GM18861 (cell line): Measurements from ENCODE around the gene CDC34.

Source experiments
- ATAC-seq: cut with Tn5 transposase; IDR thresholded peaks from one replicate; pipeline ENCODE4 v1.9.1; 2021; ENCODE audit not compliant: unreplicated experiment

CDC34 gene

DNA sequence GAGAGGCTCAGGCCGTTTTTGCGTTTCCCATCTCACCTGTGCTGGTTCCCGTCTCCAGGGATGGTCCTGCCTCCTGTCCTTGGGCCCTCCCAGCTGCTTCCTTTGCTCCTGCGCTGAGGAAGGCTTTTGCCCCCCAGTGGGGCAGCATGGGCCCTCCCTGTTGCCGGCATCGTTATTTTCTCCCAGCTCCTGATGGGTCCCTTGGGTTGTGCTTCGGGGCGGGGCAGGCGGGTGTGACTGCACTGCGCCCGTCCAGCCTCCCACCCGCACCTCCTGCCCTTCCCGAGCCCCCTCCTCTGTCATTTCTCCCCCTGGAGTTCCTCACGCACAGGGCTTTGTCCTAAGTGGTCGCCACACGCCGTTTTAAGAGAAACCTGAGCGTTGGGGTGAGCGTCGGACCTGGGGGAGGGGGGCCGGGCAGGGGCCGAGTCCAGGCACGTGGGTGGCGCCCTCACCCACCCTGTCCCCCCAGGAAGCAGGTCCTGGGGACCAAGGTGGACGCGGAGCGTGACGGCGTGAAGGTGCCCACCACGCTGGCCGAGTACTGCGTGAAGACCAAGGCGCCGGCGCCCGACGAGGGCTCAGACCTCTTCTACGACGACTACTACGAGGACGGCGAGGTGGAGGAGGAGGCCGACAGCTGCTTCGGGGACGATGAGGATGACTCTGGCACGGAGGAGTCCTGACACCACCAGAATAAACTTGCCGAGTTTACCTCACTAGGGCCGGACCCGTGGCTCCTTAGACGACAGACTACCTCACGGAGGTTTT lies 9.5 kb downstream of the CDC34 start:
- no peak for ATAC-seq

DNA sequence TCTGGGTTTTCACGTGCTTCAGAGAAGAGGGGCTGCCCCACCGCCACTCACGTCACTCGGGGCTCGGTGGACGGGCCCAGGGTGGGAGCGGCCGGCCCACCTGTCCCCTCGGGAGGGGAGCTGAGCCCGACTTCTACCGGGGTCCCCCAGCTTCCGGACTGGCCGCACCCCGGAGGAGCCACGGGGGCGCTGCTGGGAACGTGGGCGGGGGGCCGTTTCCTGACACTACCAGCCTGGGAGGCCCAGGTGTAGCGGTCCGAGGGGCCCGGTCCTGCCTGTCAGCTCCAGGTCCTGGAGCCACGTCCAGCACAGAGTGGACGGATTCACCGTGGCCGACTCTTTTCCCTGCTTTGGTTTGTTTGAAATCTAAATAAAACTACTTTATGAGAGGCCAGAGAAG lies 10.1 kb downstream of the CDC34 start:
- ATAC-seq = no peak

- ATAC-seq = no peak
These were observed 10.8 kb downstream of the CDC34 start for GRCh38 chr19:542173-542866.

DNA sequence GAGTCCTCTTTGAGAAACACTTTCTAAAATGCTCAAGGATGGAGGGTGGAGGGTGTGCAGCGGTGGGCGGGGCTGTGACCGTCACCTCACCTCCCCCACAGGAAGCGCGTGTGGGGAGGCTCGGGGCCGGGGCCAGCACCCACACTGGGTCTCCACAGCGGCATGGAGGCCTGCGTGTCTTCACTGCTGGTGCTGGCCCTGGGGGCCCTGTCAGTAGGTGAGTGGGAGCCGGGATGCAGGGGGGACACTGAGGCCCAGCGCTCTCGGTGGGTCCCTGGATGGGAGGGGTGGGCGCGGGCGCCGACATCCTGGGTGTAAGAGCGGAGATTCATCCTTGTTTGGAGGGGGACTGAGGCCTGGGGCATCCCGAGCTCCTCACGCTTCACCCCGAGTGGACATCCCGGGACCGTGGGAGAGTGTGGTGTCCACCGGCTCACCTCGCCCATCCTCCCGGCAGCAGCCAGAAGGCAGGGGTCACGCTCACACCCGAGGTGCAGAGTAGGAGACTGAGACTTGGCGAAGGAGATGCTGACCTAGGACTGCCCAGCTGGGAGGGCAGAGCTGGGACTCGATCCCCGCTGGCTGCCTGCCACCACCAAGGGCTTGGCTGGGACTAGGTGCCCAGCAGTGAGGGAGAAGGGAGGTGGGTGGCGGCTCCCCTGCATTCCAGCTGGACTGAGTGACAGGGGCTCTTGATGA lies 12.5 kb downstream of the CDC34 start, which contains the start of gene GZMM:
TSS of gene GZMM (plus strand) at position 144 of the 699 bp plus-strand sequence. CDS start at position 163, 19 bp downstream.
- ATAC-seq = no peak

GRCh38 chr19:547117-547516 lies 15.6 kb downstream of the CDC34 start:
- ATAC-seq = no peak

DNA sequence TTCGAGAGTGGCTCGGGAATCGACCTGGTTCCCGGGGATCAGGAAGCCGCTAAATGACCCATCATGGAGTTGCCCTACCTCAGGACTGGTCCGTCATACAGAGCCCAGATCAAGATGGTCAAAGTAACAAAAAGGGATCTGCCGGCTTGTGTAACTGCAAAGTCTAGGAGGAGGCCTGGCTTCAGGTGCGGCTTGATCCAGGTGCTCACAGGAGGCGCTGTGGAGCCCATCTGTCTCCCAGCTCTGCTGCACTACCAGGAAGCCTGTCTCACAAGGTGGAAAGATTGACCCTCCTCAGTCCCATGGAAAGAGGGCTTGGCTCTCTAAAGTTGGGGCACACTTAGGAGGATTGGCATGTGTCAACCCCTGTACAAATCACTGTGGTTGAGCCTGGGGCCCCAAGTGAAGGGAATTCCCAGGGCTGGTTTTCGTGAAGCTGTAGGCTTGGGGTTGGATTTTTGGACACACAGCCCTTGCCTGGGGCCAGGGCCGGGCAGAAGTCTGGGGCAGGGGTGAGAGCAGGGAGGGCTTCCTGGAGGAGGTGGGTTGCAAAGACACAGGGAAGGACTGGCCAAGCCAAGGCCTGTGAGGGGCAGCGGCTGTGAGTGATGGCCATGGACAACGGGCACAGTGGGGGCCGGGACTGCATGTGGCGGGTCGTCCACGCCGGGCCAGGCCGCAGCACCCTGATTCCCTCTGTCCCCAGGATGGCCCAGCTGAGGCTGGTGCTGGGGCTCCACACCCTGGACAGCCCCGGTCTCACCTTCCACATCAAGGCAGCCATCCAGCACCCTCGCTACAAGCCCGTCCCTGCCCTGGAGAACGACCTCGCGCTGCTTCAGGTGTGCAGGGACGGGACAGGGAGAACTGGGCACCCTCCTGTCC lies 16.5 kb downstream of the CDC34 start:
- ATAC-seq = no peak

DNA sequence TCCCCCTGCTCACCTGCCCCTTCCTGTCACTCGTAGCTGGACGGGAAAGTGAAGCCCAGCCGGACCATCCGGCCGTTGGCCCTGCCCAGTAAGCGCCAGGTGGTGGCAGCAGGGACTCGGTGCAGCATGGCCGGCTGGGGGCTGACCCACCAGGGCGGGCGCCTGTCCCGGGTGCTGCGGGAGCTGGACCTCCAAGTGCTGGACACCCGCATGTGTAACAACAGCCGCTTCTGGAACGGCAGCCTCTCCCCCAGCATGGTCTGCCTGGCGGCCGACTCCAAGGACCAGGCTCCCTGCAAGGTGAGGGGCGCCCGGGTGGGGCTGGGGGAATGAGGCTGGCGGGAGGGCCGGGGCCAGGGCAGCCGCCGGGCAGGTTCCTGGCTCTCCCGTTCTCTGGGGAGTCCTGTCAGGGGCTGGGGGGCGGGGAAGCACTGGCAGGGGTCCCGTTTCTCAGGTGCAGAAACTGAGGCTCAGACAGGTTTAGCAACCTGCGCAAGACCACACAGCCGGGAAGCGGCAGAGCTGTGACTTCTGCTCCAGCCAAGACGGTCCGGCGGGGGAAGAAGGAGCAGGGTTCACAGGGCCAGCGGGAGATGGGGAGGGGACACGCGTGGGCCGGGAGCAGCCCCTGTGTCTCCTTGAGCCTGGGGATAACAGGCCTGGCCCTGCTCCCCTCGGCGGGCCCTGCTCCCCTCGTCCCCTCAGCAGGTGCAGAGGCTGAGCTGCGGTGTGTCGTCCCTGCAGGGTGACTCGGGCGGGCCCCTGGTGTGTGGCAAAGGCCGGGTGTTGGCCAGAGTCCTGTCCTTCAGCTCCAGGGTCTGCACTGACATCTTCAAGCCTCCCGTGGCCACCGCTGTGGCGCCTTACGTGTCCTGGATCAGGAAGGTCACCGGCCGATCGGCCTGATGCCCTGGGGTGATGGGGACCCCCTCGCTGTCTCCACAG lies 17.6 kb downstream of the CDC34 start:
- ATAC-seq = no peak

DNA sequence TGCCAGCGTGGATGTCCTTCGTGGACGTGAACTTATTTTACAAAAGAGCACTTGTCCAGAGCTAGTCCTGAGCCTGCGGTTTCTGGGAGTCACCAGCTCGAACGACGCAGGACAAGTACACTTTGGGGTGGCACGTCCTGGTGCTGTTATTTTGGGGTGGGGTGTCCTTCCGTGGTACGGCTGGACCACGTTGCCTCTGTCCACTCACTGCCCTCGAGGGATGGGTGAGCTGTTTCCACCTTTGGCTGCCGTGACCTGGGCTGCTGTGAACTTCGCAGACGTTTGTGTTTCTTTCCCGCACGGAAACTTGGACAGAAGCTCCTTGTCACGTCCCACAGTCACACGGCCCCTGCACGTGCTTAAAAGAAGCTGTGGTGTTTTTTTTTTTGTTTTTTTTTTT lies 23.3 kb downstream of the CDC34 start:
- ATAC-seq = no peak

DNA sequence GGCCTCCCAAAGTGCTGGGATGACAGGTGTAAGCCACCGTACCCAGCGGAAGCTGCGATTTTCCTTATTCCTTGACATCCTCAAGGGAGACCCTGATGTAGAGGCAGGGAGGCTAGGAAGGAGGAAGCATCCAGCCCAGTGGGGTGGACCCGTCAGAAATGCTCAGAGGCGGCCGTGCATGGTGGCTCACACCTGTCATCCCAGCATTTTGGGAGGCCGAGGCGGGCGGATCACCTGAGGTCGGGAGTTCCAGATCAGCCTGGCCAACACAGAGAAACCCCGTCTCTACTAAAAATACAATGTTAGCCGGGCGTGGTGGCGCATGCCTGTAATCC lies 23.9 kb downstream of the CDC34 start:
- no peak for ATAC-seq

- no peak for ATAC-seq
These were observed 25.2 kb downstream of the CDC34 start for GRCh38 chr19:556611-557382.

DNA sequence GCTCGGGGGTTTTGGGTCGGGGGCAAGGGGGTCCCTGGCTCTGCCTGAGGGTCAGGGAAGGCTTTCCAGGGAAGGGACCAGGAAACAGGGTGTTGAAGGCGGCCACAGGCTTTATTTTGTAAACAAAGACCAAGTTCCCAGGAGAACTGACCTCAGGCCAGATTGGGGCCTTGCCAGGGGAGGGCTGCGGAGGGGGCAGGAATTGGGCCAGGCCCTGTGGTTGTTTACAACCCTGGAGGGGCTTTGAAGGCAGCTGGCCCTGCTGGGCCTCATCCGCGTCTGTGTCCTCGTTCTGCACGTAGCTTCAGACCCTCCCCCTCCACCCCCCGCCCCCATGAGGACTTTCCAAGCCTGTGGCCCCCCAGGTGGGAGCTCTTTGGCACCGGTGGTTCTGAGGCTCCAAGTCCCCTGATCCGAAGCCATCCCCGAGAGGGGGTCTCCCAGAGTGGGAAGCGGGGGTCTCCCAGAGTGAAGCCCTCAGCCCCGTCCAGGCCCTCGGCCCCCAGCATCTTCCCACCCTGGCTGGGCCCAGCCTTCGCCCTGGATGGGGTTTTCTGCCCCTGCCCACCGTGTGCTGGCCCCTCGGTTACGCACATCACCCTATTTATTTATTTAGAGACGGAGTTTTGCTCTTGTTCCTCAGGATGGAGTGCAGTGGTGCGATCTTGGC lies 27.3 kb downstream of the CDC34 start:
- no peak for ATAC-seq

DNA sequence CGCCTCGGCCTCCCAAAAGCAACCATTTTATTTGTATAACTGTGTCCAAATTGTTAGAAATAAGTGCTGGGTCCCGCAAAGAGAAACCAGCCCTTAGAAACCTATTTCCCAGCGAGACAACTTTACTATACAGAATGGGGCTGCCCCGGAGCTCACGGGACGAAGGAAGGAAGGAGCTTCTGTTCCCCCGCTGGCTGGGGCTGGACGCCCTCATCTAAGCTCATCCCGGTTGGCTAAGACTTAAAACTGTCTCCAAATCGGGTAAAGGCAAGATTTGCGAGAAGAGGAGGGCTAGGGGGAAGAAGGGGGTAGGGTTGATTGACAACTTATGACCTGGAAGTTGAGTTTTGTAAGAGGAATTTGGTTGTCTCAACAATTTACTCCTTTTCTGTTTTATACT lies 28.6 kb downstream of the CDC34 start:
- ATAC-seq = no peak

GRCh38 chr19:566403-566802 lies 34.8 kb downstream of the CDC34 start:
- no peak for ATAC-seq

GRCh38 chr19:566844-567243 lies 35.3 kb downstream of the CDC34 start:
- no peak for ATAC-seq

DNA sequence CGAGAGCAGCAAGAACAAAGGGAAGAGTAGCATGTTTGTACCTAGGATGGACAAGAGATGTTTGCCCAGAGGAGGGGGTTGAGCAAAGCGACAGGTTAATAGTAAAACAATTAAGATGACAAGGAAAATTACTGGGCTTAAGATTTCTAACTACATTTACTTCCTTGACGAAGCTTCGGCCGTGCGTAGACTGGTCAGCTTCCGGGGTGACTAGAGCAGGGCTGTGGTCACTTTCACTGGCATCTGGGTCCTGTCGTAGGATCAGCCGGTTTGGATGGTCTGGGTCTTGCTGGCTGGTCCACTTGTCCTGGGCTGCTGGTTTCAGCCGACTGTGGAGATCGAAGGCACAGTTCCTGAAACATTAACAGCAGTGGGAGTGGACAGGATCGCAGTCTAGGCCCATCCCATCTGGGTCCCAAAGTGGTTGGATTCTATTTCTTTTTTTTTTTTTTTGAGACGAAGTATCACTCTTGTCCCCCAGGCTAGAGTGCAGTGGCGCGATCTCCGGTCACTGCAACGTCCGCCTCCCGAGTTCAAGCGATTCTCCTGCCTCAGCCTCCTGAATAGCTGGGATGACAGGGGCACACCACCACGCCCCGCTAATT lies 35.8 kb downstream of the CDC34 start:
- no peak for ATAC-seq

DNA sequence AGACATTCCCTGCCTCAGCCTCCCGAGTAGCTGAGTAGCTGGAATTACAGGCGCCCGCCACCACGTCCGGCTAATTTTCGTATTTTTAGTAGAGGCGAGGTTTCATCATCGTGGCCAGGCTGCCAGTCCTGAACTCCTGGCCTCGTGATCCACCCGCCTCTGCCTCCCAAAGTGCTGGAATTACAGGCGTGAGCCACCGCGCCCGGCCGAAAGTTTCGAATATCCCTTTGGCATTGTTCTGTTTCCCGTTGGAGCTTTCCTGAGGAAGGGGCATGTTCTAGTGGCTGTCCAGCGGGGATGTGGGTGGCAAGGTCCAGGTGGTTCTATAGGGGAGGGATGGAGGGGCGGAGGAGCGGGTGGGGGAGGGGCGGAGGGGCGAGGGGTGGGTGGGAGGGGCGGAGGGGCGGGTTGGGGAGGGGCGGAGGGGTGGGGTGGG lies 38.7 kb downstream of the CDC34 start:
- ATAC-seq = no peak

DNA sequence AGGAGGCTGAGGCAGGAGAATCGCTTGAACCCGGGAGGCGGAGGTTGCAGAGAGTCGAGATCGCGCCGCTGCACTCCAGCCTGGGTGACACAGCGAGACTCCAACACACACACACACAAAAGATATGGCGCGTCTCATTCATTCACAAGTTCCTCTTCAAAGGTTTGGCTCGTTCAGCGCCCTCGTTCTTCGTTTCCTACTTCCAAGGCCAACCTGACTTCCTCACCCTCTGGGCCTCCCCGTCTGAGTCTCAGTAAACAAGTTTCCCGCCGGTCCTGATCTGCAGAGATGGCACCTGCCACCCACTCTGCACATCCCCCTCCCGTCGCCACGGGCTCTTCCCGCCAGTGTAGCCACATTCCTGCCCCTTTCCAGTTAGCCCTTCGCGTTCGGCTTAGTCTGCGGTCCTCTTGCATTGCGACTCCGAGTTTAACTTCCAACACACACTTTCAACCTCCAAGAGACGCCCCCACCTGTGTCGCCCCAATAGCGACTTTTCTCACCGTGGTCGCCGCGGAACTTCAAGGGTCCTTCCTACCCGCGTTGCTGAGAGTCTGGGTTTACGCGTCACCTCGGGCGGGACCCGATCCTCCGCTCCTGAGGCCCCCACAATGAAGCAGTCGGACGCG lies 39.5 kb downstream of the CDC34 start:
- ATAC-seq = no peak

- no peak for ATAC-seq
These were observed 40.0 kb downstream of the CDC34 start for GRCh38 chr19:571566-571974.
